Activated B cell treated with CpG ODN at 0.5 μM for 24 hours (primary cell): ENCODE results near the gene ARHGAP21. TPM values are rescaled to one million over a fixed set of nuclear protein-coding genes. Genes with fewer than 3 reads are reported as not detected.

ENCODE experiments used
- ATAC-seq: fragments of 200-7000 bp; cut with Tn5 transposase; one replicate; pipeline ENCODE4 v1.10.0; 2021; ENCODE audit warnings: low read depth, mild to moderate bottlenecking, moderate library complexity
- CTCF ChIA-PET: fragments of 350-600 bp; sonication (Branson Sonifier 250); formaldehyde crosslinking; loops from one replicate; lab custom pipeline; 2021; ENCODE audit warnings: antibody characterized with exemption; lab: Charles Lee
- POLR2A ChIA-PET: fragments of 350-600 bp; sonication (Branson Sonifier 250); formaldehyde crosslinking; loops from one replicate; lab custom pipeline; 2021; ENCODE audit warnings: antibody characterized with exemption; lab: Charles Lee
- DNase-seq: peaks from one replicate; pipeline ENCODE4 v3.0.0; 2022
- H3K27ac Mint-ChIP-seq: one replicate; pipeline ENCODE4 v1.8.0; 2020; ENCODE audit warnings: mixed read lengths
- H3K27me3 Mint-ChIP-seq: one replicate; pipeline ENCODE4 v1.8.0; 2021; ENCODE audit warnings: mixed read lengths
- H3K36me3 Mint-ChIP-seq: one replicate; pipeline ENCODE4 v1.8.0; 2021; ENCODE audit warnings: low read depth, mixed read lengths
- H3K4me1 Mint-ChIP-seq: one replicate; pipeline ENCODE4 v1.8.0; 2021; ENCODE audit warnings: mixed read lengths
- H3K4me3 Mint-ChIP-seq: one replicate; pipeline ENCODE4 v1.8.0; 2020; ENCODE audit warnings: mild to moderate bottlenecking, mixed read lengths
- H3K9me3 Mint-ChIP-seq: one replicate; pipeline ENCODE4 v1.8.0; 2020; ENCODE audit warnings: mixed read lengths
- CTCF ChIP-seq: fragments of 200-600 bp; IDR thresholded peaks from one replicate; pipeline ENCODE4 v1.8.0; 2022; ENCODE audit warnings: antibody characterized with exemption, mild to moderate bottlenecking
- intact Hi-C: fragments of 100-400 bp; cut with micrococcal nuclease; formaldehyde crosslinking; loops from one replicate; pipeline ENCODE4 v1.15.1; 2024
- total RNA-seq: library from RNA; stranded (reverse); gene quantifications from 2 replicates; pipeline ENCODE4 v1.2.3, GENCODE V29; 2022

The ARHGAP21 gene
- total RNA-seq, 1 donor from 2014 or later = 20.8 TPM

- POLR2A ChIA-PET = no interaction called here
- DNase-seq (no peak), ATAC-seq (no peak)
- Mint-ChIP-seq H3K27ac (no peak overlapping the region), H3K4me1 (no peaks in the 10 kb centered on the region), H3K36me3 (no peaks in the 10 kb centered on the region), H3K9me3 (no peaks in the 10 kb centered on the region), H3K4me3 (no peak overlapping the region), H3K27me3 (no peaks in the 10 kb centered on the region)
- TF ChIP-seq CTCF = no peak
- intact Hi-C loops = no loop called here
- CTCF ChIA-PET = interaction anchor here (0.8 kb wide), 1 partner anchor 10 kb away, joined by 3 read pairs; no protein-coding TSS in a partner anchor
These were observed 44.9 kb downstream of the ARHGAP21 start for GRCh38 chr10:24678757-24679156.

GRCh38 chr10:24674892-24675632 lies 48.6 kb downstream of the ARHGAP21 start:
- Mint-ChIP-seq H3K4me1 (no peaks in the 10 kb centered on the region), H3K27ac (no peak overlapping the region), H3K9me3 (no peaks in the 10 kb centered on the region), H3K4me3 (no peak overlapping the region), H3K27me3 (no peaks in the 10 kb centered on the region), H3K36me3 (no peaks in the 10 kb centered on the region)
- ATAC-seq (no peak), DNase-seq (no peak)
- no peak for TF ChIP-seq CTCF
- POLR2A ChIA-PET = no interaction called here
- CTCF ChIA-PET = no interaction called here
- intact Hi-C loops = no loop called here

GRCh38 chr10:24670964-24671670 lies 52.6 kb downstream of the ARHGAP21 start:
- Mint-ChIP-seq H3K36me3 (no peaks in the 10 kb centered on the region), H3K4me3 (no peak overlapping the region), H3K9me3 (no peaks in the 10 kb centered on the region), H3K4me1 (no peaks in the 10 kb centered on the region), H3K27ac (no peak overlapping the region), H3K27me3 (no peaks in the 10 kb centered on the region)
- ChIA-PET POLR2A (no interaction called here), CTCF (no interaction called here)
- DNase-seq (no peak), ATAC-seq (no peak)
- intact Hi-C loops = no loop called here
- TF ChIP-seq CTCF = no peak

GRCh38 chr10:24669285-24669852 lies 54.3 kb downstream of the ARHGAP21 start:
- ATAC-seq (no peak), DNase-seq (no peak)
- H3K9me3 Mint-ChIP-seq = no peaks in the 10 kb centered on the region
- no peaks in the 10 kb centered on the region for H3K27me3 Mint-ChIP-seq
- H3K4me3 Mint-ChIP-seq = no peak overlapping the region
- intact Hi-C loops = no loop called here
- ChIA-PET CTCF (interaction anchor here (0.9 kb wide), 1 partner anchor 55 kb away, joined by 3 read pairs; the partner anchor contains the start of gene ARHGAP21), POLR2A (no interaction called here)
- H3K27ac Mint-ChIP-seq = no peak overlapping the region
- no peaks in the 10 kb centered on the region for H3K4me1 Mint-ChIP-seq
- H3K36me3 Mint-ChIP-seq = no peaks in the 10 kb centered on the region
- no peak for TF ChIP-seq CTCF

GRCh38 chr10:24668247-24668646 lies 55.4 kb downstream of the ARHGAP21 start:
- Mint-ChIP-seq H3K4me3 (no peak overlapping the region), H3K36me3 (no peaks in the 10 kb centered on the region), H3K27ac (no peak overlapping the region), H3K27me3 (no peaks in the 10 kb centered on the region), H3K4me1 (no peaks in the 10 kb centered on the region), H3K9me3 (no peaks in the 10 kb centered on the region)
- ATAC-seq = no peak
- CTCF ChIA-PET = no interaction called here
- no peak for DNase-seq
- POLR2A ChIA-PET = interaction anchor here (0.7 kb wide), 1 partner anchor 151 kb away, joined by 3 read pairs; no protein-coding TSS in a partner anchor
- intact Hi-C loops = no loop called here
- no peak for TF ChIP-seq CTCF
